HepG2 (cell line): Measurements from ENCODE around the gene CXCR1. TPM values are rescaled to one million over a fixed set of nuclear protein-coding genes. Genes with fewer than 3 reads are reported as not detected.

ENCODE experiments used
- ATAC-seq: fragments of 200-7000 bp; cut with Tn5 transposase; 3 replicates; pipeline ENCODE4 v1.9.1; 2020; ENCODE audit warnings: mild to moderate bottlenecking, moderate library complexity
- BruUV-seq: library from RNA; stranded (reverse); fragments of 400-500 nt; replicated peaks from 2 replicates; lab custom pipeline; 2021; lab: Mats Ljungman, UMichigan
- CTCF ChIA-PET: fragments of 300-600 bp; formaldehyde crosslinking; extraction: SDS; loops from one replicate; lab custom pipeline; 2021; ENCODE audit warnings: low total read pairs, inconsistent platforms, low intra/inter-chr PET ratio; lab: Yijun Ruan, JAX
- POLR2A ChIA-PET: fragments of 350-600 bp; sonication (Branson Sonifier 250); formaldehyde crosslinking; loops from one replicate; lab custom pipeline; 2020; ENCODE audit warnings: antibody characterized with exemption, inconsistent platforms; lab: Yijun Ruan, JAX
- DNase-seq: peaks from one replicate; pipeline ENCODE4 v3.0.0-alpha.2; 2015; ENCODE audit warnings: low spot score
- FAIRE-seq: peaks from 3 replicates; lab custom pipeline; 2011; peaks lifted over from hg19 to GRCh38; lab: Jason Lieb, UNC
- H2AFZ ChIP-seq: one replicate; pipeline ENCODE4 v1.6.1; 2011; ENCODE audit warnings: low read length, inconsistent platforms
- H3K27ac ChIP-seq: fragments of 300-600 bp; 3 replicates; pipeline ENCODE4 v1.8.0; 2011; ENCODE audit warnings: mixed run types, mild to moderate bottlenecking, mixed read lengths, low read length, inconsistent platforms; ENCODE audit not compliant: insufficient read depth; ENCODE audit errors: extremely low read length
- H3K27me3 ChIP-seq, 2 experiments: fragments of 200-600 bp in 1 of 2; 2 replicates in 1 of 2; 3 replicates in 1 of 2; pipeline versions ENCODE4 v1.6.0 to v1.8.0; 2011; ENCODE audit warnings: low read length in 2 of 2, mild to moderate bottlenecking in 2 of 2, moderate library complexity in 2 of 2, inconsistent platforms in 1 of 2; ENCODE audit not compliant: insufficient read depth in 2 of 2, control insufficient read depth in 1 of 2
- H3K36me3 ChIP-seq, 2 experiments: fragments of 200-600 bp in 1 of 2; replicated peaks in 1 of 2; 2 replicates in 1 of 2; 3 replicates in 1 of 2; pipeline versions ENCODE4 v1.5.1 to v1.8.0; 2011; ENCODE audit warnings: low read length in 2 of 2, inconsistent platforms in 1 of 2; ENCODE audit not compliant: insufficient read depth in 2 of 2, control insufficient read depth in 1 of 2
- H3K4me1 ChIP-seq: 2 replicates; pipeline ENCODE4 v1.5.1; 2012; ENCODE audit warnings: low read length, inconsistent platforms; ENCODE audit not compliant: insufficient read depth
- H3K4me2 ChIP-seq: 2 replicates; pipeline ENCODE4 v1.6.0; 2011; ENCODE audit warnings: low read depth, low read length, inconsistent platforms
- H3K4me3 ChIP-seq, 3 experiments: fragments of 200-600 bp in 1 of 3; sonication (generic), shearing (Covaris generic) in 1 of 3; replicated peaks in 1 of 3; 2 replicates each; pipeline ENCODE4 v1.5.1; 2011 to 2016; ENCODE audit warnings: low read length in 3 of 3, inconsistent platforms in 2 of 3, low read depth in 2 of 3, mild to moderate bottlenecking in 2 of 3, control low read depth in 1 of 3, mixed read lengths in 1 of 3; ENCODE audit not compliant: insufficient read depth in 1 of 3
- H3K79me2 ChIP-seq: one replicate; pipeline ENCODE4 v1.6.1; 2011; ENCODE audit warnings: low read length, inconsistent platforms; ENCODE audit not compliant: insufficient read depth
- H3K9ac ChIP-seq: 2 replicates; pipeline ENCODE4 v1.6.0; 2011; ENCODE audit warnings: mild to moderate bottlenecking, low read depth, low read length, inconsistent platforms; ENCODE audit not compliant: insufficient read depth
- H3K9me3 ChIP-seq: 2 replicates; pipeline ENCODE4 v1.5.1; 2012; ENCODE audit warnings: mild to moderate bottlenecking, low read length
- H4K20me1 ChIP-seq: 2 replicates; pipeline ENCODE4 v1.6.0; 2011; ENCODE audit warnings: inconsistent platforms, mild to moderate bottlenecking, low read length, moderate library complexity; ENCODE audit not compliant: insufficient read depth
- AGO1 ChIP-seq: fragments of 200-400 bp; formaldehyde crosslinking; IDR thresholded peaks from 2 replicates; pipeline ENCODE4 v1.6.1; 2017; ENCODE audit warnings: mild to moderate bottlenecking, low read depth, low read length, moderate library complexity; ENCODE audit not compliant: poor library complexity, severe bottlenecking
- CTCF ChIP-seq: sonication (generic); formaldehyde crosslinking; IDR thresholded peaks from 2 replicates; pipeline ENCODE4 v1.5.0; 2020; ENCODE audit warnings: mild to moderate bottlenecking, missing genetic modification reagents, moderate library complexity
- RAD21 ChIP-seq: fragments of 450-650 bp; formaldehyde crosslinking; IDR thresholded peaks from 2 replicates; pipeline ENCODE4 v1.5.0; 2020; ENCODE audit warnings: mild to moderate bottlenecking
- SMC3 ChIP-seq: IDR thresholded peaks from 2 replicates; pipeline ENCODE4 v1.6.1; 2011; ENCODE audit warnings: low read length, improper control_type of control experiment
- SNRNP70 ChIP-seq: fragments of 200-400 bp; formaldehyde crosslinking; IDR thresholded peaks from 2 replicates; pipeline ENCODE4 v1.6.1; 2017; ENCODE audit warnings: mild to moderate bottlenecking, low read depth, low read length, moderate library complexity
- STAG1 ChIP-seq: sonication (generic); formaldehyde crosslinking; IDR thresholded peaks from 2 replicates; pipeline ENCODE4 v1.4.0; 2020; ENCODE audit warnings: missing genetic modification reagents
- TEAD3 ChIP-seq: optimal IDR thresholded peaks from 2 replicates; pipeline ENCODE3; 2016; ENCODE audit warnings: borderline replicate concordance
- XRCC5 ChIP-seq: fragments of 200-400 bp; formaldehyde crosslinking; optimal IDR thresholded peaks from 2 replicates; pipeline ENCODE3; 2017; ENCODE audit warnings: mild to moderate bottlenecking, low read length
- YEATS2 ChIP-seq: sonication (generic); formaldehyde crosslinking; IDR thresholded peaks from 2 replicates; pipeline ENCODE4 v1.4.0; 2020; ENCODE audit warnings: missing genetic modification reagents, borderline replicate concordance
- ZBTB7B ChIP-seq: sonication (generic); formaldehyde crosslinking; IDR thresholded peaks from 2 replicates; pipeline ENCODE4 v1.4.0; 2020; ENCODE audit warnings: missing genetic modification reagents
- ZNF468 ChIP-seq: sonication (generic); formaldehyde crosslinking; IDR thresholded peaks from 2 replicates; pipeline ENCODE4 v1.8.0; 2022; ENCODE audit warnings: mild to moderate bottlenecking, moderate library complexity, missing genetic modification reagents
- ZNF572 ChIP-seq: sonication (generic); formaldehyde crosslinking; IDR thresholded peaks from 2 replicates; pipeline ENCODE4 v1.5.1; 2020; ENCODE audit warnings: mild to moderate bottlenecking, missing genetic modification reagents
- WGBS: methylation state at CpG from one replicate; pipeline ENCODE4 v1.1.6; 2017; ENCODE audit warnings: low lambda C conversion rate; 5-methylcytosine and 5-hydroxymethylcytosine counted together
- in situ Hi-C: cut with HindIII; loops from 2 replicates; pipeline ENCODE4 v1.10.0; 2017; ENCODE audit warnings: low pct_unique_long_range_greater_than_20kb; ENCODE audit not compliant: extremely low pct_ligation_motif_present
- intact Hi-C: fragments of 100-400 bp; cut with micrococcal nuclease; formaldehyde crosslinking; loops from one replicate; pipeline ENCODE4 v1.10.0; 2022; ENCODE audit not compliant: unreplicated experiment
- polyA plus RNA-seq, 8 experiments: library from polyadenylated mRNA; depleted of rRNA in 3 of 8; stranded (reverse) in 7 of 8; unstranded in 1 of 8; fragments of >200 nt; fragmentation: Illumina TruSeq in 4 of 8; extraction: Trizol in 4 of 8; gene quantifications; 2 replicates each; pipeline versions ENCODE4 v1.2.1 to v1.2.3, GENCODE V29; 2011 to 2016; ENCODE audit warnings: low read depth in 4 of 8, missing spikeins in 1 of 8, mixed read lengths in 1 of 8; ENCODE audit not compliant: insufficient read depth in 1 of 8
- total RNA-seq, 5 experiments: library from RNA; depleted of rRNA; stranded (reverse); fragments of >200 nt; fragmentation: Illumina TruSeq; extraction: Trizol; gene quantifications; 2 replicates each; pipeline ENCODE4 v1.2.3, GENCODE V29; 2016; ENCODE audit warnings: low read depth in 1 of 5

Gene CXCR1
- total and polyA plus RNA-seq, 2 of the 13 experiments (the other 11 are each of a cell fraction or from before 2014, with no cell fraction given): not detected

- peak; percentile 86 for ATAC-seq
- FAIRE-seq: peak; percentile 93
- POLR2A ChIA-PET: no interaction called here
- H3K9ac ChIP-seq: no peak overlapping the region
- H3K4me2 ChIP-seq: no peak overlapping the region
- no peak for TF ChIP-seq YEATS2 (CRISPR knock-in tag)
- peak; percentile 59 for TF ChIP-seq STAG1 (CRISPR knock-in tag)
- 0 out of 2 replicates have a peak, but pooled peaks have one; percentile 16 for TF ChIP-seq RAD21
- TF ChIP-seq SMC3: peak; percentile 53
- TF ChIP-seq SNRNP70: no peak
- no peak for TF ChIP-seq AGO1
- 0 out of 2 replicates have a peak, but pooled peaks have one; percentile 19 for TF ChIP-seq ZBTB7B (CRISPR knock-in tag)
- TF ChIP-seq ZNF468 (CRISPR knock-in tag): no peak
- TF ChIP-seq ZNF572 (CRISPR knock-in tag): no peak
- TF ChIP-seq XRCC5: peak; percentile 71
- TF ChIP-seq CTCF (CRISPR knock-in tag): peak; percentile 74
- no peak for TF ChIP-seq TEAD3 (CRISPR knock-in tag)
- peaks cover 4 to 26% of the 10 kb centered on the region in 2 experiments; a peak in 4 of 5 replicates for H3K27me3 ChIP-seq
- H3K4me1 ChIP-seq: peaks cover 22% of the 10 kb centered on the region
- H3K27ac ChIP-seq: no peak overlapping the region
- in situ Hi-C loops: no loop called here
- WGBS: 25% methylated on average over 9 of the region's 9 CpGs
- intact Hi-C loops: no loop called here
- no peaks in the 10 kb centered on the region for H4K20me1 ChIP-seq
- H3K79me2 ChIP-seq: no peaks in the 10 kb centered on the region
- H3K9me3 ChIP-seq: no peaks in the 10 kb centered on the region
- peak; percentile 65 for DNase-seq
- H2AFZ ChIP-seq: no peak overlapping the region
- CTCF ChIA-PET: interaction anchor here (0.7 kb wide), 1 partner anchor 518 kb away, joined by 3 read pairs; no protein-coding TSS in a partner anchor
- no peaks in the 10 kb centered on the region for H3K36me3 ChIP-seq
- BruUV-seq: no TSS peak
- no peak overlapping the region for H3K4me3 ChIP-seq
Measured at GRCh38 chr2:218168635-218169462, 2.1 kb upstream of the CXCR1 start.
